ENCODE measurements around the gene CAPZA1. TPM values are rescaled to one million over a fixed set of nuclear protein-coding genes. Genes with fewer than 3 reads are reported as not detected.
A peak's percentile ranks its signal among the peaks of the same experiment; 100 is the strongest.

CAPZA1 gene
- polyA plus RNA-seq, 1 of the 3 experiments (the other 2 are of a cell fraction): 50.8 TPM

DNA sequence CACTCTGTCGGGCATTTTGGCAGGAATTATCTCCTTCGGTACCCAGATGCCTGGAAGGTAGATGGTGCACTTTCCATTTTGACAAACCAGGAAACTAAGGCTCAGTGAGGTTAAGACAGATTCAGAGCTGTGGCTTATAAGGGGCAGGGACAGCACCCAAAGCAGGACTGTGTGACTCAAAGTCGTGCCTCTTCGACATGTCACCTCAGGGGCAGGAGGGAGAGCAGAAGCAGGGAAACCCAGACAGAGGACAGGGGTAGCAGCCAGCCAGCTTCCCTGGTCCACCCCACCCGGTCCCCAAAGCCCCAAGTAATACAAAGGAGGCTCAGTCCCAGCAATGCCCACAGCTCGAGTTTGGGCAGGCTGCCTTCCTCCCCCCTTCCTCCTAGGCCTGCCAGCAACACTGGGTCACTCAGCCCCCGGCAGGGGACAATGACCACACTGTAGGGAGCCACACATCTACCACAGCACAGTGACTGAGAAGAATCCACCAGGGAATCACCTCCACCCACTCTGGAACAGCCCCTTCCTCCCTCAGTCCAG lies 84.8 kb downstream of the CAPZA1 start:
- WGBS (ENCODE audit: low lambda C conversion rate): 56% methylated on average over 5 of the region's 7 CpGs
- Histone ChIP-seq H3F3A (replicated peaks; ENCODE audit: insufficient read depth) (peaks cover 41% of the 10 kb centered on the region), H4K20me1 (ENCODE audit: insufficient read depth) (peaks cover 11% of the 10 kb centered on the region), H3K27ac (ENCODE audit: low read depth in 2 of 2, low read length in 1 of 2) (peak overlapping the region; percentile 67 to 87), H3K9me3 (no peaks in the 10 kb centered on the region), H3K4me3 (ENCODE audit: low read depth in 2 of 2, low read length in 1 of 2) (peak overlapping the region; percentile 93 to 94), H3K36me3 (replicated peaks in 1 of 2; ENCODE audit: control insufficient read depth in 1 of 2, insufficient read depth in 2 of 2, low read length in 1 of 2) (peaks cover 24 to 35% of the 10 kb centered on the region in 2 experiments), H3K9me2 (no peaks in the 10 kb centered on the region), H3K9ac (peak overlapping the region; percentile 98), H3K4me1 (ENCODE audit: control insufficient read depth in 1 of 2, insufficient read depth in 2 of 2, low read depth in 1 of 2, low read length in 1 of 2) (peaks cover 34 to 56% of the 10 kb centered on the region in 2 experiments; a peak in 3 of 4 replicates), H3K79me2 (ENCODE audit: insufficient read depth) (peaks cover 43% of the 10 kb centered on the region), H3K4me2 (peak overlapping the region; percentile 96), H2AFZ (ENCODE audit: low read depth) (no peak overlapping the region), H3K27me3 (ENCODE audit: insufficient read depth) (no peaks in the 10 kb centered on the region)
- no peak for DNase-seq
- ChIA-PET CTCF (interaction anchor here (0.6 to 3.5 kb wide), 6 partner anchors 11 to 314 kb away, joined by 3 to 15 read pairs (median 6); partner anchors contain the start of genes MOV10 and PPM1J), POLR2A (interaction anchor here (0.8 to 2.6 kb wide), 3 partner anchors 11 to 30 kb away, joined by 3 to 8 read pairs (median 3); partner anchors contain the start of genes MOV10 and PPM1J)
- TF ChIP-seq, protein P1, sequence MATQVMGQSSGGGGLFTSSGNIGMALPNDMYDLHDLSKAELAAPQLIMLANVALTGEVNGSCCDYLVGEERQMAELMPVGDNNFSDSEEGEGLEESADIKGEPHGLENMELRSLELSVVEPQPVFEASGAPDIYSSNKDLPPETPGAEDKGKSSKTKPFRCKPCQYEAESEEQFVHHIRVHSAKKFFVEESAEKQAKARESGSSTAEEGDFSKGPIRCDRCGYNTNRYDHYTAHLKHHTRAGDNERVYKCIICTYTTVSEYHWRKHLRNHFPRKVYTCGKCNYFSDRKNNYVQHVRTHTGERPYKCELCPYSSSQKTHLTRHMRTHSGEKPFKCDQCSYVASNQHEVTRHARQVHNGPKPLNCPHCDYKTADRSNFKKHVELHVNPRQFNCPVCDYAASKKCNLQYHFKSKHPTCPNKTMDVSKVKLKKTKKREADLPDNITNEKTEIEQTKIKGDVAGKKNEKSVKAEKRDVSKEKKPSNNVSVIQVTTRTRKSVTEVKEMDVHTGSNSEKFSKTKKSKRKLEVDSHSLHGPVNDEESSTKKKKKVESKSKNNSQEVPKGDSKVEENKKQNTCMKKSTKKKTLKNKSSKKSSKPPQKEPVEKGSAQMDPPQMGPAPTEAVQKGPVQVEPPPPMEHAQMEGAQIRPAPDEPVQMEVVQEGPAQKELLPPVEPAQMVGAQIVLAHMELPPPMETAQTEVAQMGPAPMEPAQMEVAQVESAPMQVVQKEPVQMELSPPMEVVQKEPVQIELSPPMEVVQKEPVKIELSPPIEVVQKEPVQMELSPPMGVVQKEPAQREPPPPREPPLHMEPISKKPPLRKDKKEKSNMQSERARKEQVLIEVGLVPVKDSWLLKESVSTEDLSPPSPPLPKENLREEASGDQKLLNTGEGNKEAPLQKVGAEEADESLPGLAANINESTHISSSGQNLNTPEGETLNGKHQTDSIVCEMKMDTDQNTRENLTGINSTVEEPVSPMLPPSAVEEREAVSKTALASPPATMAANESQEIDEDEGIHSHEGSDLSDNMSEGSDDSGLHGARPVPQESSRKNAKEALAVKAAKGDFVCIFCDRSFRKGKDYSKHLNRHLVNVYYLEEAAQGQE (IDR thresholded peaks at IDR 0.05; ENCODE audit: low read depth, low read length): no peak
- TF ChIP-seq, protein P2, sequence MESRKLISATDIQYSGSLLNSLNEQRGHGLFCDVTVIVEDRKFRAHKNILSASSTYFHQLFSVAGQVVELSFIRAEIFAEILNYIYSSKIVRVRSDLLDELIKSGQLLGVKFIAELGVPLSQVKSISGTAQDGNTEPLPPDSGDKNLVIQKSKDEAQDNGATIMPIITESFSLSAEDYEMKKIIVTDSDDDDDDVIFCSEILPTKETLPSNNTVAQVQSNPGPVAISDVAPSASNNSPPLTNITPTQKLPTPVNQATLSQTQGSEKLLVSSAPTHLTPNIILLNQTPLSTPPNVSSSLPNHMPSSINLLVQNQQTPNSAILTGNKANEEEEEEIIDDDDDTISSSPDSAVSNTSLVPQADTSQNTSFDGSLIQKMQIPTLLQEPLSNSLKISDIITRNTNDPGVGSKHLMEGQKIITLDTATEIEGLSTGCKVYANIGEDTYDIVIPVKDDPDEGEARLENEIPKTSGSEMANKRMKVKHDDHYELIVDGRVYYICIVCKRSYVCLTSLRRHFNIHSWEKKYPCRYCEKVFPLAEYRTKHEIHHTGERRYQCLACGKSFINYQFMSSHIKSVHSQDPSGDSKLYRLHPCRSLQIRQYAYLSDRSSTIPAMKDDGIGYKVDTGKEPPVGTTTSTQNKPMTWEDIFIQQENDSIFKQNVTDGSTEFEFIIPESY (IDR thresholded peaks at IDR 0.05; ENCODE audit: borderline replicate concordance, low read depth): no peak
- TF ChIP-seq FOXM1 (IDR thresholded peaks at IDR 0.05; ENCODE audit: low read depth) (no peak), MXI1 (IDR thresholded peaks at IDR 0.05; ENCODE audit: low read depth, low read length) (no peak), CHD2 (IDR thresholded peaks at IDR 0.05; ENCODE audit: low read length, partially characterized antibody) (no peak), RXRA (IDR thresholded peaks at IDR 0.05; ENCODE audit: borderline replicate concordance, low read depth) (no peak), NRF1 (IDR thresholded peaks at IDR 0.05; ENCODE audit: low read depth, low read length) (no peak), MEF2A (IDR thresholded peaks at IDR 0.05; ENCODE audit: borderline replicate concordance, low read depth) (no peak)
- TF ChIP-seq, protein P3, sequence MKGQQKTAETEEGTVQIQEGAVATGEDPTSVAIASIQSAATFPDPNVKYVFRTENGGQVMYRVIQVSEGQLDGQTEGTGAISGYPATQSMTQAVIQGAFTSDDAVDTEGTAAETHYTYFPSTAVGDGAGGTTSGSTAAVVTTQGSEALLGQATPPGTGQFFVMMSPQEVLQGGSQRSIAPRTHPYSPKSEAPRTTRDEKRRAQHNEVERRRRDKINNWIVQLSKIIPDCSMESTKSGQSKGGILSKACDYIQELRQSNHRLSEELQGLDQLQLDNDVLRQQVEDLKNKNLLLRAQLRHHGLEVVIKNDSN (IDR thresholded peaks at IDR 0.05; ENCODE audit: borderline replicate concordance, low read depth): no peak

Measured in SK-N-SH (cell line).